ENCODE data around the gene MYLK.
"Not testable (repeated sequence)": the region's sequence is repeated elsewhere in the genome, so short reads cannot be mapped to it uniquely, and the experiment has no call there.

The MYLK gene

GRCh38 chr3:123606527-123606926 is 277.6 kb downstream of the MYLK start:
- Histone ChIP-seq H3K27me3 (ENCODE audit: insufficient read depth, poor library complexity, severe bottlenecking) (no peaks in the 10 kb centered on the region), H3K27ac (replicated peaks) (no peak overlapping the region)
- TF ChIP-seq CTCF (IDR thresholded peaks at IDR 0.05; ENCODE audit: insufficient read depth, low read length) (no peak), POLR2AphosphoS5 (IDR thresholded peaks at IDR 0.05; ENCODE audit: low read depth) (no peak), GABPA (IDR thresholded peaks at IDR 0.05; ENCODE audit: low read depth) (no peak), SPI1 (IDR thresholded peaks at IDR 0.05; ENCODE audit: borderline replicate concordance, low read depth) (no peak), REST (IDR thresholded peaks at IDR 0.05; ENCODE audit: insufficient replicate concordance, low read depth) (no peak)

GRCh38 chr3:123605789-123606234 is 278.3 kb downstream of the MYLK start:
- H3K4me3 ChIP-seq (replicated peaks; ENCODE audit: insufficient read depth, low read length), result no peak overlapping the region
- no peak overlapping the region for H3K27ac ChIP-seq (replicated peaks)
- no peaks in the 10 kb centered on the region for H3K27me3 ChIP-seq (ENCODE audit: insufficient read depth, poor library complexity, severe bottlenecking)
- no peak for TF ChIP-seq REST (IDR thresholded peaks at IDR 0.05; ENCODE audit: insufficient replicate concordance, low read depth)
- TF ChIP-seq GABPA (IDR thresholded peaks at IDR 0.05; ENCODE audit: low read depth), result no peak
- no peak for TF ChIP-seq POLR2AphosphoS5 (IDR thresholded peaks at IDR 0.05; ENCODE audit: low read depth)
- TF ChIP-seq SPI1 (IDR thresholded peaks at IDR 0.05; ENCODE audit: borderline replicate concordance, low read depth), result no peak
- no peak for TF ChIP-seq CTCF (IDR thresholded peaks at IDR 0.05; ENCODE audit: insufficient read depth, low read length)
- DNase-seq (ENCODE audit: low read depth in 1 of 2, low spot score in 1 of 2), result no peak

More at GRCh38 chr3:123606527-123606926, 277.6 kb downstream of the MYLK start:
- DNase-seq (ENCODE audit: low read depth in 1 of 2, low spot score in 1 of 2), result no peak
- H3K4me3 ChIP-seq (replicated peaks; ENCODE audit: insufficient read depth, low read length), result no peak overlapping the region

- H3K4me3 ChIP-seq (replicated peaks; ENCODE audit: insufficient read depth, low read length); H3K27ac ChIP-seq (replicated peaks): not testable (repeated sequence)
Observed at GRCh38 chr3:123603153-123603552, 281.0 kb downstream of the MYLK start.

GRCh38 chr3:123602325-123602724 is 281.8 kb downstream of the MYLK start:
- TF ChIP-seq SPI1 (IDR thresholded peaks at IDR 0.05; ENCODE audit: borderline replicate concordance, low read depth) (no peak), CTCF (IDR thresholded peaks at IDR 0.05; ENCODE audit: insufficient read depth, low read length) (no peak), GABPA (IDR thresholded peaks at IDR 0.05; ENCODE audit: low read depth) (no peak), REST (IDR thresholded peaks at IDR 0.05; ENCODE audit: insufficient replicate concordance, low read depth) (no peak), POLR2AphosphoS5 (IDR thresholded peaks at IDR 0.05; ENCODE audit: low read depth) (no peak)
- Histone ChIP-seq H3K27me3 (ENCODE audit: insufficient read depth, poor library complexity, severe bottlenecking) (no peaks in the 10 kb centered on the region), H3K27ac (replicated peaks) (no peak overlapping the region), H3K4me3 (replicated peaks; ENCODE audit: insufficient read depth, low read length) (no peak overlapping the region)
- DNase-seq (ENCODE audit: low read depth in 1 of 2, low spot score in 1 of 2), result no peak

More at GRCh38 chr3:123603153-123603552, 281.0 kb downstream of the MYLK start:
- not testable (repeated sequence) for H3K27me3 ChIP-seq (ENCODE audit: insufficient read depth, poor library complexity, severe bottlenecking); DNase-seq (ENCODE audit: low read depth in 1 of 2, low spot score in 1 of 2)

GRCh38 chr3:123600863-123601262 is 283.3 kb downstream of the MYLK start:
- H3K27ac ChIP-seq (replicated peaks); H3K4me3 ChIP-seq (replicated peaks; ENCODE audit: insufficient read depth, low read length); H3K27me3 ChIP-seq (ENCODE audit: insufficient read depth, poor library complexity, severe bottlenecking); DNase-seq (ENCODE audit: low read depth in 1 of 2, low spot score in 1 of 2): not testable (repeated sequence)

Data from HL-60 (cell line).